Osteoblast (primary cell): ENCODE data around the gene ATP6V0E2. TPM values are rescaled to one million over a fixed set of nuclear protein-coding genes. Genes with fewer than 3 reads are reported as not detected.

Experiments
- DNase-seq: peaks from one replicate; pipeline ENCODE4 v3.0.0; 2011; ENCODE audit warnings: low spot score, mixed read lengths; ENCODE audit not compliant: insufficient read length; ENCODE audit errors: missing footprints
- H2AFZ ChIP-seq: 2 replicates; pipeline ENCODE4 v1.6.0; 2011; ENCODE audit warnings: mild to moderate bottlenecking, low read length
- H3K27ac ChIP-seq: 2 replicates; pipeline ENCODE4 v1.5.1; 2011; ENCODE audit warnings: mild to moderate bottlenecking, low read depth, low read length, moderate library complexity
- H3K27me3 ChIP-seq: 2 replicates; pipeline ENCODE4 v1.6.0; 2012; ENCODE audit warnings: mild to moderate bottlenecking, control low read depth, inconsistent platforms, low read length, moderate library complexity; ENCODE audit not compliant: insufficient read depth
- H3K36me3 ChIP-seq: 2 replicates; pipeline ENCODE4 v1.5.1; 2011; ENCODE audit warnings: mild to moderate bottlenecking, low read length, control low read depth, moderate library complexity; ENCODE audit not compliant: insufficient read depth
- H3K4me1 ChIP-seq: 2 replicates; pipeline ENCODE4 v1.5.1; 2011; ENCODE audit warnings: mild to moderate bottlenecking, low read length, control low read depth, moderate library complexity; ENCODE audit not compliant: insufficient read depth
- H3K4me2 ChIP-seq: 2 replicates; pipeline ENCODE4 v1.6.0; 2011; ENCODE audit warnings: mild to moderate bottlenecking, low read length; ENCODE audit not compliant: insufficient read depth
- H3K4me3 ChIP-seq: fragments of 200-600 bp; sonication (generic); 3 replicates; pipeline ENCODE4 v1.5.1; 2012; ENCODE audit warnings: mild to moderate bottlenecking, low read length, inconsistent platforms; ENCODE audit not compliant: insufficient read depth
- H3K79me2 ChIP-seq: 2 replicates; pipeline ENCODE4 v1.6.0; 2012; ENCODE audit warnings: mild to moderate bottlenecking, low read length, control low read depth, inconsistent platforms; ENCODE audit not compliant: insufficient read depth
- H3K9me3 ChIP-seq: 2 replicates; pipeline ENCODE4 v1.5.1; 2011; ENCODE audit warnings: low read depth, low read length, control low read depth
- H4K20me1 ChIP-seq: 2 replicates; pipeline ENCODE4 v1.6.0; 2012; ENCODE audit warnings: mild to moderate bottlenecking, low read length, control low read depth; ENCODE audit not compliant: insufficient read depth
- CTCF ChIP-seq: IDR thresholded peaks from 2 replicates; pipeline ENCODE4 v1.5.1; 2011; ENCODE audit warnings: mild to moderate bottlenecking, low read depth, low read length, moderate library complexity; ENCODE audit errors: extremely low read depth
- total RNA-seq: library from RNA; depleted of rRNA; stranded (reverse); fragments of >200 nt; gene quantifications from 2 replicates; pipeline ENCODE4 v1.2.3, GENCODE V29; 2012

Gene ATP6V0E2
- total RNA-seq, 1 donor: 27.9 TPM

GRCh38 chr7:149864751-149865150 lies 9.0 kb upstream of the ATP6V0E2 start:
- Histone ChIP-seq H3K4me3 (no peak overlapping the region), H3K4me1 (no peaks in the 10 kb centered on the region), H3K79me2 (no peaks in the 10 kb centered on the region), H3K4me2 (no peak overlapping the region), H3K36me3 (peaks cover 6% of the 10 kb centered on the region), H3K27me3 (no peaks in the 10 kb centered on the region), H3K9me3 (no peaks in the 10 kb centered on the region), H2AFZ (no peak overlapping the region), H4K20me1 (no peaks in the 10 kb centered on the region), H3K27ac (no peak overlapping the region)
- DNase-seq: no peak
- no peak for TF ChIP-seq CTCF

GRCh38 chr7:149865437-149865836 lies 8.3 kb upstream of the ATP6V0E2 start:
- Histone ChIP-seq H3K4me2 (no peak overlapping the region), H3K36me3 (peaks cover 2% of the 10 kb centered on the region), H3K9me3 (no peaks in the 10 kb centered on the region), H3K4me1 (no peaks in the 10 kb centered on the region), H3K27ac (no peak overlapping the region), H2AFZ (no peak overlapping the region), H4K20me1 (no peaks in the 10 kb centered on the region), H3K4me3 (no peak overlapping the region), H3K79me2 (no peaks in the 10 kb centered on the region), H3K27me3 (no peaks in the 10 kb centered on the region)
- TF ChIP-seq CTCF: no peak
- DNase-seq: no peak

GRCh38 chr7:149866139-149866778 lies 7.5 kb upstream of the ATP6V0E2 start:
- no peaks in the 10 kb centered on the region for H3K9me3 ChIP-seq
- no peak overlapping the region for H3K4me2 ChIP-seq
- no peaks in the 10 kb centered on the region for H3K36me3 ChIP-seq
- H3K4me3 ChIP-seq: no peak overlapping the region
- no peaks in the 10 kb centered on the region for H3K4me1 ChIP-seq
- TF ChIP-seq CTCF: no peak
- no peak for DNase-seq
- H3K27me3 ChIP-seq: no peaks in the 10 kb centered on the region
- H4K20me1 ChIP-seq: no peaks in the 10 kb centered on the region
- H2AFZ ChIP-seq: no peak overlapping the region
- no peaks in the 10 kb centered on the region for H3K79me2 ChIP-seq
- H3K27ac ChIP-seq: no peak overlapping the region

GRCh38 chr7:149866779-149867447 lies 6.9 kb upstream of the ATP6V0E2 start:
- H3K27ac ChIP-seq: no peak overlapping the region
- no peak for DNase-seq

More at GRCh38 chr7:149866779-149867447, 6.9 kb upstream of the ATP6V0E2 start:
- Histone ChIP-seq H2AFZ (no peak overlapping the region), H4K20me1 (no peaks in the 10 kb centered on the region), H3K4me3 (no peak overlapping the region), H3K36me3 (no peaks in the 10 kb centered on the region), H3K4me1 (no peaks in the 10 kb centered on the region), H3K4me2 (no peak overlapping the region), H3K27me3 (no peaks in the 10 kb centered on the region), H3K79me2 (no peaks in the 10 kb centered on the region), H3K9me3 (no peaks in the 10 kb centered on the region)
- TF ChIP-seq CTCF: no peak
